ENCODE data around the gene PCSK5. TPM values are rescaled to one million over a fixed set of nuclear protein-coding genes. Genes with fewer than 3 reads are reported as not detected.
A peak's percentile ranks its signal among the peaks of the same experiment; 100 is the strongest.

Gene PCSK5
- total RNA-seq, 2 donors from 2014 or later: 56.5 to 79.8 TPM

DNA sequence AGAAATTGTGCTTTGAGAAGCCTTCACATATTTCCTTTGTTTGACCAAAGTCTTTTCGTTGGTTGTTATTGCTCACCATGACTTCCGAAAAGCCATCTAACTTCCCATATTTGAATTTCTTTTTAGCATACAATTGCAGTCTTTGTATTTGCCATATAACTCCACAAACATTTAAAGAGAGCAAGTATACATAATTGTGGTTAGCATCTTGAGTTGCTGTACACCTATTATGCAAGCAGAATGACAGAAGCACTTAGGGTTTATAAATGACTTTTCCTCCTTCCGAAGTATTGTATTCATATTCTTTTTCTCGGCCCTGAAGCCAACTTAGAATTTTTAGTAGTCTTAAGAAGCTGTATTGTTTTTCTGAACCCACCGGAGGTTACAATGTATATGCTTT is 253.4 kb downstream of the PCSK5 start:
- no peak for ATAC-seq
- intact Hi-C loops (cut with DNase I, micrococcal nuclease): no loop called here
- DNase-seq: no peak

GRCh38 chr9:76150013-76150412 is 259.5 kb downstream of the PCSK5 start:
- ATAC-seq (no peak), DNase-seq (no peak)
- intact Hi-C loops (cut with DNase I, micrococcal nuclease): no loop called here

DNA sequence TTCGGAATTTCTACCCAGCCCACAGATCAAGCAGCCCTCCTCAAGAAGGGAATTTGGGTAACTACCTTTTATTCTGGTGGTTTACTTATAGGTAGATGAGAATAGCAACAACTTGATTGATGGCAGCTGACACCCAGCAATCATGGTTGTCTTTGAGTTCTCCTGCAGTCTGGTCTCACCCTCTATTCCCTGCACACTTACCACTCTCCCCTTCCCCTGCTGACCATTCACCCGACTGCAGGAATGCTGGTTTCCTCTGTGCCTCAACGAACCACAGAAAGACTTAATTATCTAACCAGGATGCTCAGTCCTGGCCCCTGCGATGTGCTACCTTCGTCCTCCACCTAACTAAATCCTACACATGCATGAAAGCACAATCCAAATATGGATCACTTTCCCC is 260.8 kb downstream of the PCSK5 start:
- DNase-seq (no peak), ATAC-seq (no peak)
- intact Hi-C loops (cut with DNase I, micrococcal nuclease): no loop called here

- DNase-seq (no peak), ATAC-seq (peak; percentile 85)
- intact Hi-C loops (cut with DNase I, micrococcal nuclease): no loop called here
Observed at GRCh38 chr9:76153339-76153738, 262.9 kb downstream of the PCSK5 start.

DNA sequence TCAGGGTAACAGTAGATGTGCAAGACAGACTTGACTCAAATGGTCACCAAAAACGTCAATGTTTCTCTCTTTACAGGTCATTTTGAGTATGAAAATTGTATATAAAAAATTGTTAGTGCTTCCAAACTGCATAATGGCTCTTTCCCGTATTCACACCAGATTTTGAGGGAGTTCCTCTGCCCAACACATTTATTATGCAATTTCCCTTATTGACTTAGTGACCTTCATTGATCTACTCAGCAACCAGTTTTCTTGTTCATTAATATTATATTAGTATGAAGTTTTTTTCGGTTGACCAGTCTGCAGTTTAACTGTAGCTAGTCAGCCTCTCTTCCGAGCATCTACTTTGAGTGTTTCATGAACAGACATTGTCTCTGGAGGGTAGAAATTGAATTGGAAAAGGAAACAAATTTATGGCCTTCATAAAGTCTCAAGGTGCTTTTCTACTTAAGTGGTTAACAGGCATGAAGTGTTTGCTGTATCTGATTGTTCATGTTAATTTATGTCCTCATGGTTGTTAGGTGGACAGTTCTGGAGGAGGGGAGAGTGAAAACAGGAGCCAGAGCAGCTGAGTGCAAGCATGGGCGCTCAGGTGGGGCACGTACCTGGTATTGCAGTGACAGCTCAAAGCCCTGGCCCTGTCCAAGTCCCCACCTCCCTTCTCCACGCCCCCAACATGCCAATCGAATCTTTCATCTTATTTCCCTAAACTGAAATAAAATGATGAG is 263.6 kb downstream of the PCSK5 start:
- peak in 1 of 2 donors; percentile 13 for DNase-seq
- peak; percentile 61 for ATAC-seq
- intact Hi-C loops (cut with DNase I, micrococcal nuclease): no loop called here

DNA sequence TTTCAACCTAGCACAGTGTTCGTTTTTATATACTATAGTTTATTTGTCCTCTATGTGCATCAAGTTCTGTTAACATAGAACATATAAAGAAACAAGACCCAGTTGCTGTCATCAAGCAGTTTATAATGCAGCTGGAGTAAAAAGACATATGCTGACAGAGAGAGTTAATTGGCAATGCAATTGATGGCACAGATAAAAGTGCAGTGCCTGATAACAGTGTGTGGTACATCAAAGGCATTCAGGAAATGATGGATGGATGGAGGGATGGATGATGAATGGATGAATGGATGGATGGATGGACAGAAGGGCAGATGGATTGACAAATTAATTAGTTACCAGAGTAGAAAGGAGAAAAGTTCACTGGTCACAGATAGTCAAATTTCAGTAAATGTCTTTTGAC is 264.9 kb downstream of the PCSK5 start:
- ATAC-seq: no peak
- intact Hi-C loops (cut with DNase I, micrococcal nuclease): no loop called here
- no peak for DNase-seq

GRCh38 chr9:76158713-76159112 is 268.2 kb downstream of the PCSK5 start:
- intact Hi-C loops (cut with DNase I, micrococcal nuclease): no loop called here
- DNase-seq (no peak), ATAC-seq (no peak)

DNA sequence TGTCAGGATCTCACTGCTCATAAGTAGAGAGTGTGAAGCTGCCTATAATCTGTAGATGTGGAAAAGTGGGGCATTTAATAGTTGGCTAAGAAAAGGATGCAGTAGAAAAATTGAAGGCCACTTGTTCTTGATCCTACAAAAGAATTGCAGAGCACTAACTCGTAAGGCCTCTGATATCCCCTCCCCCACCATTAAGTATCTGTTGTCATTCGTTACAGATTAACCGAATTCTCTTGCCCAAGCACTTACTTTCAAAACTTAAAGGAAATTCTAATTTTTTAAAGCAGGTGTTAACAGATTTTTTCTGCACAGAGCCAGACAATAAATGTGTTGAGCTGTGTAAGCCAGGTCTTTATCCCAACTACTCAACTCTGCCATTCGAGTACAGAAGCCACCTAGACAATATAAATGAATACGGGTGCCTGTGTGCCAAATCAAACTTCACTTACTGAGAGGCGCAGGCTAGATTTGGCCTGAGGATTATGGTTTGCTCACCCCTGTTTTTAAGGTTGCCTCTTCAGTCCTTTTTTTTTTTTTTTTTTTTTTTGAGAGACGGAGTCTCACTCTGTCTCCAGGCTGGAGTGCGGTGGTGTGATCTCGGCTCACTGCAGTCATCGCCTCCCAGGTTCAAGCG is 268.9 kb downstream of the PCSK5 start:
- intact Hi-C loops (cut with DNase I, micrococcal nuclease): no loop called here
- no peak for ATAC-seq
- no peak for DNase-seq

DNA sequence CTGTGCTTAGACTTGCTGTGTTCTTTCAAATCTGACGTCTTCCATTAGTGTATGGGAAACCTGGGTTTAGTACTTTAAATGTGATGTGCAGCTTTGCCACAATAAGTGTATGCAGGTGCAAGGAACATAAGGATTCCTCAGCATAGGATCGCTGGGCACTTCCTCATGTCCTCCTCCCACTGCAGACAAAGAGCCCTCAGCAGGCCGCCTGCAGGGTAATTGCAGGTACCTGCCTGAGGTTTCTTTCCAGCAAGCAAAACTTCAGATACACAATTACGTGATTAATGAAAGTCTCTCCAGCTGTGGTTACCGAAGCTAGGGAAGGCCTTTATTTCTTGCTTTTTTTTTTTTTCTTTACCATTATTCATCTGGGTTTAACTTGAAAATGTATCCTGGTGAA is 270.6 kb downstream of the PCSK5 start:
- no peak for DNase-seq
- intact Hi-C loops (cut with DNase I, micrococcal nuclease): loop anchor here in 1 of 2 donors (10.0 kb wide), 1 partner anchor 256 kb away; no protein-coding TSS in a partner anchor
- no peak for ATAC-seq

- DNase-seq (no peak), ATAC-seq (no peak)
Observed at GRCh38 chr9:76161541-76161940, 271.1 kb downstream of the PCSK5 start.

DNA sequence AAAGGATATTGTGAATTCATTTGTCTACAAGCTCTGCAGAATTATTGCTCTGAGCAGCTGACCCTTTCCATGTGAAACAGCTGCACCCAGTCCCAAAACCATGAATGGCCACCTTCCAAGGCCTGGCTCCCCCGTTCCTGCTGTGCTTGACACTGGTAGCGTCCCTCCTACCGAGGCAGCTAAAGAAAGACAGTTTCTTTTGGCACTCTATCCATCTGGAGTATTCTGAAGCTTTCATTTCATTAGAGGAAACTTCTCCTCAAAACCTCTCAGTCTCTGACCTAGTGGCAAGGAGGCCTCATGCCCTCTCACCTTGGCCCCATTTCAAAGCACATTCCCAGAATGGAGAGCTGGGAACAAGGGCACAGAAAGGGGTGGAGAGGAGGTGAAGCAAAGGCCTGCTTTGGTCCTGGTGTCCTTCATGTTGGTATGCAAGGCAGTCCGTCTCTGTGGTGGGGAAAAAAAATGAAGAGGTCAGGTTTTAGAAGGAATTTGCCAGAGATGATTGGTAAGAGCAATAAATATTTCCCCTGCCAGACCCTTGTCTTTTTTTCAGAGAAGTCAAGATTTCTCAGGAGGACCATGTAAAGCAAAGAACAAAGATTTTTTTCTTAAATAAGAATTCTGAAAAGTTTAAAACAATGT is 271.7 kb downstream of the PCSK5 start:
- DNase-seq: no peak
- ATAC-seq: no peak
- intact Hi-C loops (cut with DNase I, micrococcal nuclease): loop anchor here in 1 of 2 donors (10.0 kb wide), 1 partner anchor 257 kb away; no protein-coding TSS in a partner anchor

More at GRCh38 chr9:76161541-76161940, 271.1 kb downstream of the PCSK5 start:
- intact Hi-C loops (cut with DNase I, micrococcal nuclease): loop anchor here in 1 of 2 donors (10.0 kb wide), 1 partner anchor 257 kb away; no protein-coding TSS in a partner anchor

- DNase-seq (no peak), ATAC-seq (no peak)
- intact Hi-C loops (cut with DNase I, micrococcal nuclease): loop anchor here in 1 of 2 donors (10.0 kb wide), 1 partner anchor 258 kb away; no protein-coding TSS in a partner anchor
Observed at GRCh38 chr9:76162751-76163500, 272.5 kb downstream of the PCSK5 start.

DNA sequence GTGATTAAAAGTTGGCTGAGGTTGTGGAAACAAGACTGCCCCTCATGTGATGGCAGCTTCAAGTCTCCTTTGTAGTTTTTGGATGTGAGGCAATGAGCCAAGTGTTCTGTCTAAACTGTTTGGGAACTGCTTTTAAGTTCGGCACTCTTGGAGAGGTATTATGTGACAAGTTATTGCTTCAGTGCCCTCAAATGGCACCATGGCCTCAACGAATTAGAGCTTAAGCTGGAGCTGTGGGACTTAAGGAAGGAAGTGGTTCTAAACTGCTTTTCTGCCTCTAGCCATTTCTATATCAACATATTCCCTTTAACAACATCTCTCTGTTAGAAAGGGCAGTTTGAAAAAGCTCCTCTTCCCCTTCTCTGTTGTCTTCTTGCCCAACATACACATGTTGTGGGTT is 276.1 kb downstream of the PCSK5 start:
- intact Hi-C loops (cut with DNase I, micrococcal nuclease): loop anchor here in 1 of 2 donors (10.0 kb wide), 1 partner anchor 262 kb away; no protein-coding TSS in a partner anchor
- no peak for DNase-seq
- ATAC-seq: no peak

- ATAC-seq: no peak
- intact Hi-C loops (cut with DNase I, micrococcal nuclease): no loop called here
Observed at GRCh38 chr9:76176171-76176570, 285.7 kb downstream of the PCSK5 start.

DNA sequence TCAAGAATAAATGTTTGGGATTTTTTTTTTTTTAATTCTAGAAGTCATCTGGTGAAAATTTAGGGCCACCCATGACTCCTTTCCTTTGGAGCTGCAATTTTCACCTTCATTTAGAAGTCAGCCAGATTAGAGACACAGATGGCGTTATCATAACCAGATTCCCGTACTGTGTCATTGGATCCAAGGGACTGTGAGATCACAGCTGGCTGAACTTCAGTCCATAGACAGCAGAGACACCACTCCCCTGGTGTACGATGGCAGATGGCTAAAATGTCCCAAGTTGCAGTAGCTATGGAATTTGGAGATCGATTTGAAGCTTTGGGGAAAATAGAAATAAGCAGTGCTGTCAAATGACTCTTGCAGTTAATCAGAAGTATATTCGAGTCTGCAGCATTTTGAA is 287.5 kb downstream of the PCSK5 start:
- intact Hi-C loops (cut with DNase I, micrococcal nuclease): no loop called here
- DNase-seq (no peak), ATAC-seq (no peak)

More at GRCh38 chr9:76176171-76176570, 285.7 kb downstream of the PCSK5 start:
- DNase-seq: no peak

DNA sequence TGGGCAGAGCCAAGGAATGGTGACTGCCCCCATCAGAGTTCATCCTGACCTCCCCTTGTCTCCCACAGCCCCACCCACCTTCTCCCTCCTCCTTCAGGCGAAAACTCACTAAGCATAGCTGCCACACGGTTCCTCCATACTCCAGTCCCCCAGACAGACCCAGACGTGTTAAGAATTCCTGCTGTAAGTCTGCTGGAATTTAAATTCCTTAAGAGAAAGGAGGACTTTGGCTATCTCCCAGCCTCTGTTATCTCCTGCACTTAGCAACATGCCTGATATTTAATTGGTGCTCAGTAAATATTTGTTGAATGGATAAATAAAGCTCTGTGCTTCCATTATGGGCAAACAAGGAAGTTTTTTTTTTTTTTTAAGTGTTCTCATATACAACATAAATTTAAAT is 290.1 kb downstream of the PCSK5 start:
- ATAC-seq (peak; percentile 66), DNase-seq (no peak)
- intact Hi-C loops (cut with DNase I, micrococcal nuclease): no loop called here

GRCh38 chr9:76181020-76181641 is 290.7 kb downstream of the PCSK5 start:
- intact Hi-C loops (cut with DNase I, micrococcal nuclease): no loop called here
- no peak for DNase-seq
- ATAC-seq: peak; percentile 76

DNA sequence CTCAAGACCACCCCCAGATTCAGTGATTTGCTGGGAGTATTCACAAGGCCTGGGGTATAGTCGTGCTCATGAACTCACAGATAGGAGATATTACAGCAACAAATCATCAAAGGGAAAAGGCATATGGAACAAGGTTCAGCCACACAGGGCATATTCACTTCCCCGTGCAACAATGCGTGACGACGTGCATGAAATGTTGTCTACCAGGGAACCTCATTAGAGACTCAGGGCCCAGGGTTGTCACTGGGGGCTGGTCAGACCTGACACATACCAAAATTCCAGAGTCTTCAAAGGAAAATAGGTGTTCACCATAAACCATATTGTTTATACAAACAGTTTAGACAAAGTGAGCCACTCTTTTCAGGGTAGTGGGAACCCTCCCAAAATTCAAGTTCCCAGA is 291.3 kb downstream of the PCSK5 start:
- intact Hi-C loops (cut with DNase I, micrococcal nuclease): no loop called here
- ATAC-seq (no peak), DNase-seq (no peak)

DNA sequence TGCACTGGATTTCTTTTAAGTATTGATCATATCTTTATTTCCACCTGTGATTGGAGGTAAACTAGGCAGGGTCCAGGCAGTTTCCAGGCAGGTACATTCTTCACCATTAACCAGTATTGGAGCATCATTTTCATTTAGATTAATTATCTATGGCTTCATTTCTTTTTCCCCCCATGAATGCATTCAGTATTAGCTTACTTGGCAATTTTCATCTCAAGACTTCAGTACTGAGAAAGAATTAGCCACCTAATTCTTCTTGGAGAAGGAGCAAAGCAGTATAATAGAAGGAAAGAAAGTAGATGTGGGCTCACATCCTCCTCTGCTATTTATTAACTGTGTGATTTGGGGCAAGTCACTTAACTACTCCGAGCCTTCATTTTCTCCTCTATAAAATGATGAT is 295.0 kb downstream of the PCSK5 start:
- no peak for ATAC-seq
- DNase-seq: no peak
- intact Hi-C loops (cut with DNase I, micrococcal nuclease): no loop called here

Data from left colon (tissue), 2 donors.